SIG-M5 treated with dmso at 0.1 percent for 504 hours (cell line): ENCODE measurements around the gene DCPS.
"Not testable (repeated sequence)": the region's sequence is repeated elsewhere in the genome, so short reads cannot be mapped to it uniquely, and the experiment has no call there.

ENCODE experiments used
- DNase-seq: peaks from one replicate; lab custom pipeline; 2025; ENCODE audit not compliant: unreplicated experiment; lab: John Stamatoyannopoulos, UW

DCPS gene

DNA sequence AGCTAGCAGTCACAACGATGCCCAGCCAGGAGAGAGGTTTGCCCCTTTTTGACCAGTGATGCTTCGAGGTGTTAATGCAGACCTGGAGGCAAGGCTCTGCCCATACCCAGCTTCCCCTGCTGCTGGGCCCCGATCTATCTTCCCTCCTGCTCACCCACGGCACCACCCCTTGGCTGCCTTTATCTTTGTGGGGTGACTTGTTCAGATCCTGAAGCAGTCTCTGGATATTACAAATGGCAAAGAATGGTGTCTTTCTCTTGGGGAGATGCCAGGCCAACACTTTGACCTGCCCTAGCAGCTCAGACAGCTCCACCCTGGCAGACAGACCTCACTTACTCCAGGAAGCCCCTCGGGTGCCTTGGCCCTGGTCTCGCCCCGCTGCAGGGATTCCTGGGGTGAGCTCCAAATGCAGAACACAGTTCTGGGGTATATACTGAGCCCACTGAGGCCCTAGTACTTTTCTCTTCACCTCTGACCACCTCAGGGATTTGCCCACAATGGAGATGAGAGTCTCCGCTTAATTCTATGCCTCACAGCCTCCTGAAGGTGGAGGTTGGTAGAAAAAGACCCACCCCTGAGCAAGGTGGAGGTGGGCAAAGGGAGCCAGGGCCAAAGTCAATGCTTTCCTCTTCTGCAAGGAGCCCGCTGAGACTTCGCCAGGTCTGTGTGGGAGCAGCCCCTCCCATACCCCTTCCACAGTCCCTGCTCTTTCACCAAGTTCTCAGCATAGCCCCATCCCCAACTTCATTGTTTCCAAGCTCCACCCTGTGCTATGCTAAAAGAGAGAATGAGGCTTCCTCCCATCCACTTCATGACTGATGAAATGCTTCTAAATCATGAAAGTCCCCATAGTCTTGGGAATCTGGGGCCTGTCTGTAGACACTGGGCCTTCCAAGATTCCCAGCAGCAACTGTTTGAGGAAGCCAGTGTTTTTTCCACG is 40.6 kb downstream of the DCPS start:
- no peak for DNase-seq

DNA sequence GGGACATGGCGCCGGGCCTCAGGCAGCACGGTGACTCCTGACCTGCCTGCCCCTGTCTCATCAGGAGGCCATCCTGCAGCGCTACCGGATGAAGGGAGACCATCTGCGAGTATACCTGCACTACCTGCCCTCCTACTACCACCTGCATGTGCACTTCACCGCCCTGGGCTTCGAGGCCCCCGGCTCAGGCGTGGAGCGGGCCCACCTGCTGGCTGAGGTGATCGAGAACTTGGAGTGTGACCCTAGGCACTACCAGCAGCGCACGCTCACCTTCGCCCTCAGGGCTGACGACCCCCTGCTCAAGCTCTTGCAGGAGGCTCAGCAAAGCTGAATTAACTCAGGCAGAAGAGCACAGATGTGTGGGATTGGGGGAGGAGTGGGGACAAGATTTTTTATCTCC is 41.4 kb downstream of the DCPS start:
- DNase-seq = no peak

DNA sequence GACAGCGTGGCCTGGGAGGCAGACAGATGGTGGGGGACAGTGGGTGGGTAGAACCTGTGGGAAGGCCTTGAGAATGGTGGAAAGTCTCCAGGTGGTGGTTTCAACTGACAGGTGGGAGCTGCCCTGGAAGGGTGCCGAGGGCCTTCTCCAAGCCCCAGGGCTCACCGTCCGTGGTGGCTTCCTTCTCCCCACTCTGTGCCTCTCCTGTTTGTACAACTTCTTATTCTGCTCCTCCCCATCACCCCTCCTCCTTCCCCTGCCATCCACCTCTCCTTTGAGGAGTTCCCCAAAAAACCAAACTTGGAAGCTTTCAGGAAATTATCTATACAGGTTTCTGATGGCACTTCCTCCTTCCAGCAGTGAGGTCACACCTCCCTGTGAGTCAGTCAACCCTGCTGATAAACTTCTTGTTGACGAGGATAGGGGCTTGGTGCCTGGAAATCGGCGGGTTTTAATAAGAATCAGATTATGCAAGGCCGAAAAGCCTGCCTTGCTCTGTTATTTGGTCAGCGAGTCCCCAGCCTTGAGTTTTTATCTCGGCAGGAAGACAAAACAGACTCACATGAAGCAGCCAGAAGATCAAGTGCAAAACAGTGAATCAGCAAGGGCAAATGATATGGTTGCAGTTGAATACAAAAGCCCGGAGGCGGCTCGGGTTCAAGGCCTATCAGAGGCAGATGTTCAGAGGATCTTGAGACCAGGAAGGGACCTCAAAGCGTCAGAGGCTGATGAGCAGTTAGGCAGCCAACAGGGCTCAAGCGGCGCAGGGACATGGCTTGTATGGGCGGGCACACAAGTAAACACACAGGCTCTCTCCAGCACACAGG is 42.1 kb downstream of the DCPS start:
- peak; percentile 86 for DNase-seq

DNA sequence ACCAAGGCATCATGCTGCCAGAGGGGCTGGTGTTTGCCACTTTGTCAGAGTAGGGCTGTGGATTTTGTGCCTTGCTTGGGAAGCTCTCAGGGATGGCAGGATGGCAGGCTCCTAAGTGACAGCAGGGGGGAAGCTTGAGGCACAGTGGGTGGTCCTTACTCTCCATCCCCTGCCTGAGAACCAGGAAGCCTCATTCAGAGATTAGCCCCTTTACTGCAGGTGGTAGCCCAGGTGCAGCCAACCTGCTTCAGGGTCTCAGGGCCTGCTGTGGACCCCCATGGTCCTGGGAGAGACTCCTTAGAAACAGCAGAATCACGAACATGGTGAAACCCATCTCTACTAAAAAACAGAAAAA is 42.7 kb downstream of the DCPS start:
- no peak for DNase-seq

DNA sequence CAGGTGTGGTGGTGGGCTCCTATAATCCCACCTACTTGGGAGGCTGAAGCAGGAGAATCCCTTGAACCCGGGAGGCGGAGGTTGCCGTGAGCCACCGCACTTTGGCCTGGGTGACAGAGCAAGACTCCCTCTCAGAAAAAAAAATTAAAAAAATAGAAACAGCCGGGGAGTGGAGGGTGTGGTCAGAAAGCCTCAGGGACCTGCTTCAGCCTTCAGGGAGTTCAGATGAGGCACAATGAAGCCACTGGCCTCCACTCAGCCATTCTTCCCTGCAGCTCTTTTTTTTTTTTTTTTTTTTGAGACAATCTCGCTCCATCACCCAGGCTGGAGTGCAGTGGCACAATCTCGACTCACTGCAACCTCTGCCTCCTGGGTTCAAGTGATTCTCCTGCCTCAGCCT is 43.1 kb downstream of the DCPS start:
- not testable (repeated sequence) for DNase-seq

DNA sequence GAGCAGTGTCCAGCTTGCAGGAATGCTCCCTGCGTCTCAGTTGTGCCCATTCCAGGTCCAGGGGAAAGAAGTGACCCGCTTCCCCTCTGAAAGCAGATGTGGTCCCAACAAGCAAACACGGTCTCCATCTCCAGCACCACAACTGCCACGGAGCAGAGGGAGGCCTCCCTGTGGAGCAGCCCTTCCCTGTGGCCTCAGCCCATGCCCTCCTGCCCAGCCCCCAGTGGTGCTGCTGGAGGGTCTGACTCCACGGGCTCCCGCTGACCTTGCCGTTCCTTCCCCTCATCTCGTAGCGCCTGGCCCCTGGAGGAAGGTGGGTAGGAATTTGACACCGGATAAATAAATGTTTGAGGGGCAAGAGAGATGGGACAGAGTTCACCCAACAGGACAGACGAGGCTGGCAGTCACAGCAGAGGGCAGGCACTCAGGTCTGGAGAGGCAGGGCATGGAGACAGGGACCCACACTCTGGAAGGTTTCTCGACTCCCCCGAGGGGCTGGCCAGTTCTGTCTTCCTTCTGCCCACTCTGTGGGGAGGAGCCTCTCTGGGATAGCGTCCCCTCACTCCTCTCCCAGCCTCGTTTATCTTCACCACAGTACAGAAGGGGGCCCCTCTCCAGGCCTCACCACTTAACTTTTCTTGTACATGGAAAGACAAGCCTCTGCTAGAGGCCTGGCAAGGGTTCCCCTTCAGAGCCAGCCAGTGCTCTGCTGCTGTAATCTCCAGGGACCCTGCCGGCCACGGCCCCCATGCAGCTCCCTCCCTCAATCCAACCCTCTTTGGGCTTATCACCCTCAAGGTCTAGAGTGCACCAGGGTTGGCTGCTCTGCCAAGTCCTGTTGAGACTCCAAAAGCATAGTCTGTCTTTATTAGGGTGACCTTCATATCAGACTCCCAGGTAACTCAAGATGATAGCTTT is 44.1 kb downstream of the DCPS start:
- DNase-seq = no peak

DNA sequence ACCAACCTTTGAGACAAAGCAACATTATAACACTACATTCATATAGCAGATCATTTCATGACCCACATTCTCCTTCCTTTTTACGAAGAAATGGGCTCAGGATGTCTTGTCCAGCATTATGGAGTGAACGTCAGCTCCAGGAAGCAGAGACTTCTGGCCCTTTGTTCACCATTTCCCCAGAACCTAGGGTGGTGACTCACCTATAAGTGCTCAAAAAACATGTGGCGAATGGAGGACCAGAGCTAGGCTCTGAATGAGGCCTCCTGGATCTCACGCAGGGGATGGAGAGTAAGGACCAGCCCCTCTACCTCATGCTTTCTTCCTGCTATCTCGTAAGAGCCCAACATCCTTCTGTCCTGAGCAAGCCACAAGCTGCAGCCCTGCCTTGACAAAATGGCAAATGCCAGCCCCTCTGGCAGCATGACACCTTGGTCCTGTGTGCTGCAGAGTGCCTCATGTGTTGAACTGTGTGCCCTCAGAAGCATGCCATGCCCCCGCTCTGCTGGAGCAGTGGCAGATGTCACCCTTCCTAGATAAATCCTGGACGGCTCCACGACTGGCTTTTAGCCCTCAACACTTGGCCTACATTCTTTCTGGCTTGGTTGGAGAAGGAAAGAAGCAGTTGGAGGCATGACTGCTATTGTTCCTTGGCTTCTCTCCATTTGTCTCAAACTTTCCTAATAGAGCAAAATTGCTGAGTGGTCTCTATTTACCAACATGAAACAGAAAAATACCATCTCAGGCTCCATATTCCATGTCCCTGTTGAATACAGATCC is 45.1 kb downstream of the DCPS start:
- no peak for DNase-seq

DNA sequence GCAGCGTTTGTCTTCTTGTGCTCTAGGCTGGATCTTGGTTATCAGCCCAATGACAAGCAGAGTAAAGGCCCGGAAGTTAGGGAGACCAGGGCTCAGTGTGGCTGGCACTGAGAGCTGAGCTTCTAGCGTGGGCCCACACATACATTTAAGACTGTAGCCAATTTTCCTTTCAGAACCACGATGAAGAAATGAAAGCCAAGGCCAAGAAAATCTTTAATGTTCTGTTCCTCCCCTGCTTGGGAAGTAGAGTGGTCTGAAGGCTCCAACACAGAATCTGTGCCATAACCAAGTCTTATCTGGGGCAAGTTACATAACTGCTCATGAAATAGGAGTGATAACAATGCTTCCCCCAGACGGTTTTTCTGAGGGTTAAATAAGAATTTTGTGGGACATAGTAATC is 47.0 kb downstream of the DCPS start:
- DNase-seq = no peak

DNA sequence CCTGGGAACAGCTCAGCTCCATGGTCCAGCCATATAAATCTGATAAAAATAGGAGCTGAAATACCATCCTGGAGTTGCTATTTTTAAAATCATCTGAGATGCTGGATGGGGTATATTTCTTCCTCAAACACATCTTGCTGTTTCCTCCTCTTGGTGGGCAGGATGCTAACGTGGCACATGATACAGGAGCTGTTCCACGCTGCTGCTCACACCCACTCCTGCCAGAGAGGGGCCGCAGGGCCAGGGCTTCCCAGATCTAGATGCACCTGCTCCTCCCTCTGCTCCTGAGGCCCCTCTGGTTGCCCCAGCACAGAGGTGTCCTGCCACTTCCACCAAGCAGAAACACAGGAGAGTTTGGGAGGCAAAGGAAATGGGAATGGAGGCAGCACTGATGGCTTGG is 48.3 kb downstream of the DCPS start:
- no peak for DNase-seq

DNA sequence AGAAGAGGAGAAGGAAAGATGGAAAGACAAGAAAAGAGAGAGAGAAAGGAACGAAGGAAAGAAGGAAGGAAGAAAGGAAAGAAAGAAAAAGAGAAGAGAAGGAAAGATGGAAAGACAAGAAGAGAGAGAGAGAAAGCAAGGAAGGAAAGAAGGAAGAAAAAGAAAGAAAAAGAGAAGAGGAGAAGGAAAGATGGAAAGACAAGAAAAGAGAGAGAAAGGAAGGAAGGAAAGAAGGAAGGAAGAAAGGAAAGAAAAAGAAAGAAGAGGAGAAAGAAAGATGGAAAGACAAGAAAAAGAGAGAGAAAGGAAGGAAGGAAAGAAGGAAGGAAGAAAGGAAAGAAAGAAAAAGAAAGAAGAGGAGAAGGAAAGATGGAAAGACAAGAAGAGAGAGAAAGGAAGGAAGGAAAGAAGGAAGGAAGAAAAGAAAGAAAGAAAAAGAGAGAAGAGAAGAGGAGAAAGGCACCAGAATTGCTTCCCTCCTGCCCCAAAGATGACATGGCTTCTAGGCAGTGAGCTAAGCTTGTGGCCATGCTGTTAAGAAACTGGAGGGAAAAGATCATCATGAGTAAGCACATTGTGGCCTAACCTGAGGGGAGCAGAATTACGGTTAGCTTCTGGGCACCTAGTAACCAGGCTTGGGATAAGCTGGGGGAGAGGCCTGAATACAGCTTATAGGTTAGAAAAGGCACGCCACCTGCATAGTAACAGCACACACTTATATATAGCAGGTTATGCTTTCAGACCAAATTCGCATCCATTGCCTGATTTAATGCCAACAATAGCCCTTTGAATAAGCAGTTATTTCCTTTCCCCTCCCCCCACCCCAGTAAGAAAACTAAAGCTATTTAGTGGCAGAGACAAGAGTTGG is 49.3 kb downstream of the DCPS start:
- DNase-seq = peak; percentile 86

DNA sequence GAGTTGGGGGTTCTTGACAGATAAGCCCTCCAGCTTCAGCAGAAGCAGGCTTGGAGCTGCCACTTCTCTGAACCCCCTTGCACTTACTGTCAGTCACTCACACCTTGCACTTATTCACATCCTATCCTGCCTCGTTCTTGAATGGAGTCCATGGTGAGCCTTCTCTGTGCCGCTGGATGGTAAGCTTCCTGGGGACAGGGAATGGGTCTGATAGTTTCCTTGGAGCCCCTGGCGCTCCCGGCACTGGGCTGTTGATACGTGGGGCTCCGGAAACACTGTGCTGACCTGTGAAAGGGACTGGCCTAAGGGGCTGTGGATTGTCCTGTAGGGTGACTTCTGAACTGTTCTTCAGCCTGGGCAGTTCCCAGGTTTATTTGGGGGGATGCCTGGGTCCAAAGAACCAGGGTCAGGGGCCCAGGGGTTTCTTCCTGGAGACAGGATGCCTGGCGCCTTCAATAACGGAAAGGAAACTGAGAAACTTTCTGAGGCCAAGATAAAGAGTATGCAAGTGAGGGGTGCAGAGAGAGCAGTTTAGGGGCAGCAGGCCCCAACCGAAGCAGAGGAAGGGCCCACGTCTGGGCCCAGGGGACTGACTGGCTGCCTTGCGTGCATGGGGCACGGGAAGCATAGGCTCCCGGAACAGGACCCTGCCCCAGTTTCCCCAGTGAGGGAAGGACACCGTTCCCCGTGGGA is 50.9 kb downstream of the DCPS start:
- DNase-seq = no peak

DNA sequence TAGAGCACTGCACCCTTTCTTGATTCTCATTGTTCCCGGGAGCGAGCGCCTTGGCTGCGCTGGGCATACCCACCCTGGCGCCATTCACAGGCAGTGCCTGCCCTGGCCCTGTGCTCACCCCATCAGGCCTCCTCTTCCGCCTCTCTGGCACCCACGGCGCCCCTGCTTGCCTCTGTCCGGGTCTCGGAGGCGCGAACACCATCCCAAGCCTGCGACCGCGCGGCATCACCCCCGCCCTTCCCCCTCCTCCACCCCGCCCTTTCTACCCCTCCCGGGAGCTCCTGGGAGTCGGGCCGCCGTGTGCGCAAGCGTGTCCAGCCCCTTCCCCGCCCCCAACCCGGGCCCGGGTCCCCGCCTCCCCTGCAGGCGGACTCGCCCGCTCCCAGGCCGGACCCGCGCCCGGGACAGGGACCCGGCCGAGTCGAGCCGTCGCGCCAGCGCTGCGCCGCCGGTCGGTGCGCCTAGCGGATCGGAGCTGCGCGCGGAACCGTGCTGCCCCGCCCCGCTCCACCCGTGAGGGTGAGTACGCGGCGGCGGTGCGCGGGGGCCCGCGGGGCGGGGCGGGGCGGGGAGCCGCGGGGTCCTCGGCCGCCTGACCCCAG is 51.6 kb downstream of the DCPS start, which contains the start of gene ST3GAL4:
Gene ST3GAL4 (plus strand): TSS at position 363 of the 602 bp plus-strand sequence. CDS start 50,470 bp downstream, outside the sequence.
- DNase-seq = peak; percentile 70

DNA sequence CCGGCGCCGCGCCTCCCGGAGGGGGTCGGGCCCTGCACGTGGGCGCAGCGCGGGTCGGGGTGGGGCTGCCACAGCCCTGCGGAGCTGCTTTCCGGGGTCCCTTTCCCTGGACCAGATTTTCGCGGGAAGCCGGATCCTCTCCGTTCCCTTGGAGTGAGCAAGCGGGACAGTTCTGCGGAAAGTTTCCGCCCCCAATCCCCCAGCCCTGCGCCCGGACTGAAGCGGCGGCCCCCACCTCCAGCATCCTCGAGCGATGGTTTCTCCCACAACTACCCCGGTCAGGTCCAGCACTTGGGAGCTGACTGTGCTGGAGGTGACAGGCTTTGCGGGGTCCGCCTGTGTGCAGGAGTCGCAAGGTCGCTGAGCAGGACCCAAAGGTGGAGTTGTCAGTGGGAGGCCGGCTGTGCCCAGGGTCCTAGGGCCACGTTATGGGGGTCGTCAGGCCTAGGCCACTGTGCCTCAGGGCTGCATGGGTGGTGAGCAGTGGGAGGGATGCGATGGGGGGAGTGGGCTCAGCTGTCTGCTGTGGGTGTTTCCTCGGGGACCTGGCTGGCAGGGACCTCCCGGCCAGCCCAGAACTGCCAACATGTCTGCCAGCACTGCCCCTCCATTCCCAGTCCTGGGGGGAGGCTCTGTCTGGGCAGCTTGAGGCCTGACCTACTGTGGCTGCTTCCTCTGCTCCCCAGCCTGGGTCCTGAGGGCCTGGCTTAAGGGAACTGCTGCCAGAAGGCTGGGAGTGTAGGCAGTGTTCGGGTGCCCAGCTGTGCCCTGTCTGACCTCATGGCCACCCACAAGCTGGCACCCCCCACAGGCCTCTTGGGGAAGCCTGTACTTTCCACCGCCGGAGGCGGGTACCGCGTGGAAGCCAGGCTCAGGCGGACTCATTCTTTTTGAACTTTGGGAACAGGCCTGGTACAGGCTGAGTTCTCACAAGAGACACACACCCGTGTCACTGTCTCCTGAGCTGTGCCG is 52.4 kb downstream of the DCPS start:
- DNase-seq = peak; percentile 43

DNA sequence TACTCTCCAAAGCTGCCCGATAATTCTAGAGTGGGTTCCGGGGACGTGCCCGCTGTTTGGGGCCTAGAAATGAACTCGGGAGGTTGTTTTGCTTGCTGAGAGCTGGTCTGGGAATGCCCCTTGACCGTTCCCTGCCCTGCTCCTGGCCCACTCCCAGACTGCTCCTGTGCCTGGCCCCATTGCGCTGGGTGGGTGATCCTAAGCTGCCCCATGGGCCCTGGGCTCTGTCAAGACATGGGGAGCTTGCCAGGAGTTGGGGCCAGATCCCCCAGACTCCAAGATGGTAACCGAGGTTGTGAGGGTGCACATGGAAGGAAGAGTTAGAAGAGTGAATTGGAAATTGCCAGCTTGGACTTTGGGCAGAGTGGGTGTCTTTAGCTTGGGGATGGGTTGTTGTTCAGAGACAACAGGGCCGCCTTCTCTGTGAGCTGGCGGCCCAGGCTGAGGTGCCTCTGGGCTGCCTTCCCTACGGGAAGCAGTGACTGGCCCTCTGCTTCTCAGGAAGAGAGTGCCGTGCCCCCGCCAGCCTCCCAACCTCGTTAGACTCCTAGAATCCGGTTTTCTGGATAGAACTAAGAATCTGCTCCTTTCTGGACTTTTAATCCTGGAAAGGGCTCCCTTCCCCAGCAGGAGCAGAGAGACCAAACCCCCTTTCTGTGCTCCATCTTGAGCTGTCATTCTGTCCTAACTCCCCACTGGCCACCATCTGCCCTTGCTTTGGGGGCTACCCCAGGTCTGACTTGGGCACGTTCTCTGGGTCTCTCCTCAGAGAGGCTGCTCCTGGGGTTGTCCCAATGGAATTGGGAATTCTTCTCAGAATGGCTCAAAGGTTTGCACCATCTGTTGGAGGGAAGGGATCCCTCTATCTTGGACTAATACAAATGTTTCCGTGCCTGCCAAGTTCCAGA is 53.4 kb downstream of the DCPS start:
- DNase-seq = no peak

DNA sequence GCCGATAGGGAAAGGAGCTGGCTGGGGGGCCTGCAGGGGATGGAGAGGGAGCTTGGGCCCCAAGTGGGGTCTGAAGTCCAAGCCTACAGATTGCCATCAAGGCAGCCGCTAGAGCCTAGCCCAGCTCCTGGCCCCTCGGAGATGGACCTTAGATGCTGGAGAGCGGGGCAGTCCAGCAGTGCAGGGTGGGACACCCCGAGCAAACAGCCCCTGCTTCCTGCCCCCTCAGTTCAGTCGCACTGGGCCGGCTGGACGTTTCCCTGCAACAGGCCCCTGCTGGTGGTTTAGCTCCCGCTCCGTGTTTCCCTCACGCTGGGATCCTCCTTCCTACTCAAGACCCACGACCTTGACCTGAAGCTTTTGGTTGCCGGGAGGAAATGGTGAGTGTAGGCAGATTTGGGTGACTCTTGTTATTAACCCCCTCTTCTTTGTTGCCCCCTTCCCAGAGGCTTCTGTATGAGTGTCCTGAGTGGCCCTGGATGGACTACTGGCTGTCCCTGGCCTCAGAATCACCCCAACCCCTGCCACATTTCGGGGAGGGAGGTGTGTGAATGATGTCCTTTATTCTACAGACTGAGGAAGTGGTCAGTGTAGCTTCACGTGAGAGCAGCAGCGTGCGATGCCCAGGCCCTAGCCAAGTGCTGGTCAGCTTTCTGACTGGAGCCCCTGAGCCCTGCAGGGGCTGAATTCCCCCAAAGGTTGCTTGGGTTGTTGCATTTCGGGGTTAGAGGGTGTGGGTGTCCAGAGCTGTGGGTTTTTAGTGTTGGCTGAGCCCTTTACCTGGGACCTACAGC is 54.3 kb downstream of the DCPS start:
- no peak for DNase-seq
